GM10266 (cell line): ENCODE measurements around the gene CPSF7.

Experiments used
- DNase-seq: peaks from one replicate; pipeline ENCODE4 v3.0.0; 2012; ENCODE audit errors: extremely low spot score
- TF ChIP-seq, protein P1 (sequence below): IDR thresholded peaks from 2 replicates; pipeline ENCODE4 v1.5.1; 2012; ENCODE audit warnings: mild to moderate bottlenecking, low read depth; ENCODE audit not compliant: control insufficient read depth, insufficient read depth; ENCODE audit errors: missing control alignments

Gene CPSF7

DNA sequence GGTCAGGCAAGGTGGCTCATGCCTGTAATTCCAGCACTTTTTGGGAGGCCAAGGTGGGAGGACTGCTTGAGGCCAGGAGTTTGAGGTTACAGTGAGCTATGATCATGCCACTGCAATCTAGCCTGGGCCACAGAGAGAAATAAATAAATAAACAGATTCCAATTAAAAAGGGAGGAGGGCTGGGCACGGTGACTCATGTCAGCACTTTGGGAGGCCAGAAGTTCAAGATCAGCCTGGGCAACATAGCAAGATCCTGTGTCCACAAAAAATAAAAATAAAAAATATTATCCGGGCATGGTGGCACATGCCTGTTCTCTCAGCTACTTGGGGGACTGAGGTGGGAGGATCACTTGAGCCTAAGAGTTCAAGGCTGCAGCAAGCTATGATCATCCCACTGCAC lies 75.6 kb downstream of the CPSF7 start:
- TF ChIP-seq, protein P1, sequence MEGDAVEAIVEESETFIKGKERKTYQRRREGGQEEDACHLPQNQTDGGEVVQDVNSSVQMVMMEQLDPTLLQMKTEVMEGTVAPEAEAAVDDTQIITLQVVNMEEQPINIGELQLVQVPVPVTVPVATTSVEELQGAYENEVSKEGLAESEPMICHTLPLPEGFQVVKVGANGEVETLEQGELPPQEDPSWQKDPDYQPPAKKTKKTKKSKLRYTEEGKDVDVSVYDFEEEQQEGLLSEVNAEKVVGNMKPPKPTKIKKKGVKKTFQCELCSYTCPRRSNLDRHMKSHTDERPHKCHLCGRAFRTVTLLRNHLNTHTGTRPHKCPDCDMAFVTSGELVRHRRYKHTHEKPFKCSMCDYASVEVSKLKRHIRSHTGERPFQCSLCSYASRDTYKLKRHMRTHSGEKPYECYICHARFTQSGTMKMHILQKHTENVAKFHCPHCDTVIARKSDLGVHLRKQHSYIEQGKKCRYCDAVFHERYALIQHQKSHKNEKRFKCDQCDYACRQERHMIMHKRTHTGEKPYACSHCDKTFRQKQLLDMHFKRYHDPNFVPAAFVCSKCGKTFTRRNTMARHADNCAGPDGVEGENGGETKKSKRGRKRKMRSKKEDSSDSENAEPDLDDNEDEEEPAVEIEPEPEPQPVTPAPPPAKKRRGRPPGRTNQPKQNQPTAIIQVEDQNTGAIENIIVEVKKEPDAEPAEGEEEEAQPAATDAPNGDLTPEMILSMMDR: no peak
- DNase-seq: no peak

DNA sequence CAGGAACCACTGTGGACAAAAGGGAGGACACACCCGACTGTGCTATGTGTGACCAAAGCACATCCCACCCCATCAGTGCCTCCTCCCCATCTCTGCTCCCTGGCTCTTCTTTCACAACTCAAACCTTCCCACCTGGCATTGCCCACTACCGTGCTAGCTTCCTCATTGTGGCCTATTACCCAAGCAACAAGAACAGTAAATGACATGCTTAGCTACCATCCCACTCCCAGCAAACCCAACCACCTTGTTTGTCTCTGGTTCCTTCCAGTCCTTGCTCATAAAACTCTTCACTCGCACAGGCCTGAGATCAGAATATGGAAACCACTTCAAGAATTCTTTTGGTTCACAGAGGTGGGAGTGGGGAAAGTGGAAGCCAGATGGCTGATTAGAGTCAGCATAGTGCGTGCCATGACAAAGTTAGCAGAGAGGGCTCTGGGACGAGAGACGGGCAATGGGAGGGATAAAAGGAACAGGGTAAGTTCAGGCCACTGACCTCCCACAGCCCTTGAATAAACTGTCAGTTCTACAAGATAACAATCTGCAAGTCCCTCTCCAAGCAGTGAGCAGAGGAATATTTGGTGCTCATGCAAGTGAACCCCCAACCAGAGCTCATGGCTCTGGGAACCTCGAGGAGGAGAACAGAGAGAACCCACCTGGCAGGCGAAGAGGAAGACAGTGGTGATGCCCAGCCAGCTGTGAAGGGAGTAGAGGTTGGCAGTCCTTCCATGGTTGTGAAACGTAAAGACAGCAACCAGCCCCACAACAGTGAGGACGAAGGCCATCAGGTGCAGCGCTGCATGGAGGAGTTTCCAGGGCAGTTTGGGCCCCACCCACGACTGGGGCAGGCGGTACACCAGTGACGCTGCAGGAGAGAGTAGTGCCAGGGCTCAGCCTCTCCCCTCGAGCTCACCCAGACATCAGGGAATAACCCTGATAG lies 76.4 kb downstream of the CPSF7 start:
- no peak for DNase-seq
- TF ChIP-seq, protein P1: no peak
